GM13977 (cell line): ENCODE measurements around the gene PDX1.
"Not testable (repeated sequence)": the region's sequence is repeated elsewhere in the genome, so short reads cannot be mapped to it uniquely, and the experiment has no call there.

Experiments
- DNase-seq: peaks from one replicate; pipeline ENCODE4 v3.0.0; 2012; ENCODE audit warnings: low spot score
- in situ Hi-C: fragments of 300-500 bp; cut with MboI; formaldehyde crosslinking; loops from one replicate; pipeline ENCODE4 v1.12.0; 2022; ENCODE audit warnings: low sequenced_read_pairs, low pct_unique_long_range_greater_than_20kb, mixed read lengths, inconsistent platforms; ENCODE audit not compliant: unreplicated experiment
- TF ChIP-seq, protein P1 (sequence below): IDR thresholded peaks from 2 replicates; pipeline ENCODE4 v1.5.1; 2012; ENCODE audit warnings: mild to moderate bottlenecking, control low read depth; ENCODE audit not compliant: insufficient read depth; ENCODE audit errors: extremely low read depth, missing control alignments

PDX1 gene

DNA sequence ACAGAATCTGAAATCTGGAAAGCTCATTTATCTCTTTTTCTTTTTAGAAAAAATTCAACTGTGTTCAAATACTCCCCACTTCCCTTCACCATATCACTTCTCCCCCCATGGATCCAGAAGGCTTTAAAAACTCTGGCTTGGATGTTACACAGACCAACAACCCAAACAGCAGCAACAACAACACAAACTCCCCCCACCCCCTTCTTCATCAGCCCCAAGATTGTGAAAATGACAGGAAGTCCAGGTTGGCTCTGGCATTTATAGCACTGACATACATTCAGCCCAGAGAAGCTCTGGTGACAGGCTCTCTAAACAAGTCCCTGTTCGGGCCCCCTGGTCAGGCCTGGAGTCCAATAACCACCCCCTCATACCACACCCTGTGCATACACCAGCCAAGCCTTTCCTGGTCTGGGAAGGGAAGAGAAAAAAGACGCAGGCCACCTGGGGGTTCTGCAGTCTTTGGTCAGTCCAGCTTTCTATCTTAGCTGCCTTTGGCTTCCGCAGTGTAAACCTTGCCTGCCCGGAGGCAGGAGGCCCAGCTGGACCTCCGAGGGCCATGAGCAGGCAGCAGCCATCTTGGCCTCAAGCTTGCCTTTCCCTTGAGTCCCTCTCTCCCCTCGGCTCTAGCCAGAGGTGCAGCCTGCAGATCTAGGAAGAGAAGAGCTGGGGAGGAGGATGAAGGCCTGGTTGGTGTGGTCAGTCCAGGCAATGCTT, 42.5 kb downstream of the PDX1 start:
- in situ Hi-C loops = no loop called here
- no peak for DNase-seq
- TF ChIP-seq, protein P1, sequence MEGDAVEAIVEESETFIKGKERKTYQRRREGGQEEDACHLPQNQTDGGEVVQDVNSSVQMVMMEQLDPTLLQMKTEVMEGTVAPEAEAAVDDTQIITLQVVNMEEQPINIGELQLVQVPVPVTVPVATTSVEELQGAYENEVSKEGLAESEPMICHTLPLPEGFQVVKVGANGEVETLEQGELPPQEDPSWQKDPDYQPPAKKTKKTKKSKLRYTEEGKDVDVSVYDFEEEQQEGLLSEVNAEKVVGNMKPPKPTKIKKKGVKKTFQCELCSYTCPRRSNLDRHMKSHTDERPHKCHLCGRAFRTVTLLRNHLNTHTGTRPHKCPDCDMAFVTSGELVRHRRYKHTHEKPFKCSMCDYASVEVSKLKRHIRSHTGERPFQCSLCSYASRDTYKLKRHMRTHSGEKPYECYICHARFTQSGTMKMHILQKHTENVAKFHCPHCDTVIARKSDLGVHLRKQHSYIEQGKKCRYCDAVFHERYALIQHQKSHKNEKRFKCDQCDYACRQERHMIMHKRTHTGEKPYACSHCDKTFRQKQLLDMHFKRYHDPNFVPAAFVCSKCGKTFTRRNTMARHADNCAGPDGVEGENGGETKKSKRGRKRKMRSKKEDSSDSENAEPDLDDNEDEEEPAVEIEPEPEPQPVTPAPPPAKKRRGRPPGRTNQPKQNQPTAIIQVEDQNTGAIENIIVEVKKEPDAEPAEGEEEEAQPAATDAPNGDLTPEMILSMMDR = no peak

DNA sequence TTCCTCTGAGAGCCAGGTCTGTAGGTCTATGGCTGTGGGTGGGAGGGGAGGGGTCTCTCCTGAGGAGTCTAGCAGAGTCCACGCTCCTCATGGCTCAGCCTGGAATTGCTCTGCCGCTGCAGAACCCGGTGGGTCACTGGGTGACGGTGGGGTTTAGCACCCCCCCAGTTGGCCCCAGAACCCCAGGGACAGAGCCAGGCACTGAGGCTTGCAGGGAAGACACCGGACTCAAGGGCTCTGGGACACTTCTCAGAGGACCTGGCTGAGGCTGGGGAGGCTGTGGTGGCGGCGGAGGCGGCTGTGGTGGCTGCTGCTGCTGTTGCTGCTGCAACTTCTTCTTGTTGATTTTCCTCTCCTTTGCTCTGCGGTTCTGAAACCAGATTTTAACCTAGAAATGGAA, 43.2 kb downstream of the PDX1 start:
- TF ChIP-seq, protein P1 = no peak
- in situ Hi-C loops = no loop called here
- DNase-seq = no peak

DNA sequence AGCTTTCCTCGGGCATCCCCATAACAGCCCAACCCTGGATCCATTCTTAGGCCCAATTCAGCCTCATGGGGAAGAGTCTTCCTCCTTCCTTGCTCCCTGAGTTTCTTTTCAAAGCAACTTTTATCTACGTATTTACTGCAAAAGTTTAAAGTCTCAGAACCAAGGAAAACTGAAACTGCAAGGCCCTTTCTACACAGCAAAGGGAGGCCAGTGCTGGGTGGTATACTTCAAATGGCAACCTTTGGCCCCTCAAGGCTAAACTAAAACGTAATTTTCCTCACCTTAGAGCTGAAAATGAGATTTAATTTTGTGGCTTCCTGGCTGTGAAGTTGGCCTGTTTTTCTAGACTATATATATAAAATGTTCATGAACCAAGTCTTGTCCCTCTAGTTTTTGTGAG, 43.7 kb downstream of the PDX1 start:
- no peak for DNase-seq
- in situ Hi-C loops = no loop called here
- TF ChIP-seq, protein P1 = no peak

DNA sequence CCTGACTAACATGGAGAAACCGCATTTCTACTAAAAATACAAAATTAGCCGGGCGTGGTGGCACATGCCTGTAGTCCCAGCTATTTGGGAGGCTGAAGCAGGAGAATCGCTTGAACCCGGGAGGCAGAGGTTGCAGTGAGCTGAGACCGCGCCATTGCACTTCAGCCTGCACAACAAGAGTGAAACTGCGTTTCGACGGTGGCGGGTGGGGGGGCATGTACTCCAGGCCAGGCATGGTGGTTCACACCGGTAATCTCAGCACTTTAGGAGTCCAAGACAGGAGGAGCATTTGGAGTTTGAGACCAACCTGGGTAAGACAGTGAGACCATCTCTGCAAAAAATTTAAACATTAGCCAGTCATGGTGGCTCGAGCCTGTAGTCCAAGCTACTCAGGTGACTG, 44.4 kb downstream of the PDX1 start:
- in situ Hi-C loops, DNase-seq: not testable (repeated sequence)

DNA sequence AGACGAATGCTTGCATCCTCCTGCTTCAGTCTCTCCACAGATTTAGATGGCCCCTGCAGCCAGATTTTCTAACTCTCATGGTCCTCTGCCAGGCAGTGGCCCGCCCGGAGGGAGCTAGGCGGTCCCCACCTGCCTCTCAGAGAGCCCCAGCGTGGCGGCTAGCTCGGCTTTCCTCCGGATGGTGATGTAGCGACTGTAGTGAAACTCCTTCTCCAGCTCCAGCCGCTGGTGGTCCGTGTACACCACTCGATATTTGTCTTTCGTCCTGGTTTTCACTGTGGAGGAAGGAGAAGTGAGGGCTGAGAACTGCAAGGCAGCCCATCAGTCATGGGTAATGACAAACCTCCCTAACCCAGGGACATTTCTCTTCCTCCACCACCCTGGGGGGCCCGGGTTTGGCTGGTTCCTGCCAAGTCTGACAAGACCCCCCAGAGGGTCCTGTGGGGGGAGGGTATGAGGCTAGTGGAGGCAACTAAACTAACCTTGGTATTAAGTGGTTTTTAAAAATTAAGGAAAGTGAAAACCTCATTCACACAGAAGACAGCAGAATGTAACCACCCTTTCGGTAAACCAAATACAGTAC, 45.0 kb downstream of the PDX1 start:
- in situ Hi-C loops = no loop called here
- no peak for DNase-seq
- TF ChIP-seq, protein P1 = no peak

DNA sequence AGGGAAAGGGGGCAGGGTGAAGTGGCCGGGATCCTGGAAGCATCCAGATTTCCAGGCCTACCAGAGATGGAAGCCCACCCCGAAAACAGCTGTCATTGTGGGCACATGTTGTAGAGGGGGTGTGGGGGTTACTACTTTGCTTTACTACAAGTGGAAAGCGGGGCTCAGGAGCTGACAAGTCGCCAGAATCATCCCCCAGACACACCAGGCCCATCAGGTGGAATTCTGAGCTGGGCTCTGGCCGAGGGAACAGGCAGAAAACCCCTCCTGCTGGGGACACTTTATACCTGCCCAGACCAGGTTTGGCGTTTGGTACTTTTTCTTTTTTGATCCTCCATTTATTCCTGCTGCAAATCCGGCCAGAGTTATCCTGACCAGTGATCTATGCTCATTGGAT, 45.5 kb downstream of the PDX1 start:
- DNase-seq = no peak
- in situ Hi-C loops = no loop called here
- TF ChIP-seq, protein P1 = no peak
